T47D (cell line): ENCODE data around the gene RPS24.
"Not testable (repeated sequence)": the region's sequence is repeated elsewhere in the genome, so short reads cannot be mapped to it uniquely, and the experiment has no call there.

Experiments used
- DNase-seq, 2 experiments: peaks; one replicate each; pipeline versions ENCODE4 v3.0.0 to v3.0.0-alpha.2; 2011 to 2012; ENCODE audit warnings: low read depth in 1 of 2, low spot score in 1 of 2
- JUND ChIP-seq: IDR thresholded peaks from 2 replicates; pipeline ENCODE4 v1.6.1; 2012; ENCODE audit warnings: low read depth
- in situ Hi-C: cut with HindIII; loops from 2 replicates; pipeline ENCODE4 v1.10.0; 2016; ENCODE audit warnings: low sequenced_read_pairs, low pct_unique_long_range_greater_than_20kb

Gene RPS24

DNA sequence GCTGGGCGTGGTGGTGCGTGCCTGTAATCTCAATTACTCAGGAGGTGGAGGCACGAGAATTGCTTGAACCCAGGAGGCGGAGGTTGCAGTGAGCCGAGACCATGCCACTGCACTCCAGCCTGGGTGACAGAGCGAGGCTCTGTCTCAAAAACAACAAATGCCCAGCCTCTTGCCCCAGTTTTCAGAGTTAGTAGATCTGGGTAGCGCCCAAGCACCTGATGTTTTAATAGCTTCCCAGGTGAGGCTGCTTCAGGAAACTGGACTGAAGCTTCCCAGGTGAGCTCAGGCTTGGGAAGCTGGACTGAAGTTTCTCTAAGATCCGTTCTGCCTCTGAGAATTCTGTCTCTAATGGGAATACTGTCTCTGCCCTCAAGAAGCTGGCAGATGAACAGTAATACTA, 12.2 kb downstream of the RPS24 start:
- no peak for DNase-seq
- in situ Hi-C loops, result no loop called here
- no peak for TF ChIP-seq JUND

DNA sequence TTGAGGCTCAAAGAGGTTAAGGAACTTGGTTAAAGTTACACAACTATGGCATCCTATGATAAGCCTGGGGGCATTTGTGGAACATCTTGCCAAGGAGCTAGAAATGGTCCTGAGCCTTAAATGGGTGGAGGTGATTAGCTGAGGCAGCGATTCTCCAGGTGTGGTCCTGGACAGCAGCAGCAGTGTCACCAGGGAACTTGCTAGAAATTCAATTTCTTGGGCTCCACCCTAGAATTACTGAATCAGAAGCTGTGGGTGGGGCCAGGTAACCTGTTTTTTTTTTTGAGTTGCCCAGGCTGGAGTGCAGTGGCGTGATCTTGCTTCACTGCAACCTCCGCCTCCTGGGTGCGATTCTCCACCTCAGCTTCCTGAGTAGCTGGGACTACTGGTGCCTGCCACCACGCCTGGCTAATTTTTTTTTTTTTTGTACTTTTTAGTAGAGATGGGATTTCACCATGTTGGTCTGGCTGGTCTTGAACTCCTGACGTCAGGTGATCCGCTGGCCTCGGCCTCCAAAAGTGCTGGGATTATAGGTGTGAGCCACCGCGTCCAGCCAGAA, 13.1 kb downstream of the RPS24 start:
- in situ Hi-C loops, result no loop called here
- DNase-seq, result no peak

DNA sequence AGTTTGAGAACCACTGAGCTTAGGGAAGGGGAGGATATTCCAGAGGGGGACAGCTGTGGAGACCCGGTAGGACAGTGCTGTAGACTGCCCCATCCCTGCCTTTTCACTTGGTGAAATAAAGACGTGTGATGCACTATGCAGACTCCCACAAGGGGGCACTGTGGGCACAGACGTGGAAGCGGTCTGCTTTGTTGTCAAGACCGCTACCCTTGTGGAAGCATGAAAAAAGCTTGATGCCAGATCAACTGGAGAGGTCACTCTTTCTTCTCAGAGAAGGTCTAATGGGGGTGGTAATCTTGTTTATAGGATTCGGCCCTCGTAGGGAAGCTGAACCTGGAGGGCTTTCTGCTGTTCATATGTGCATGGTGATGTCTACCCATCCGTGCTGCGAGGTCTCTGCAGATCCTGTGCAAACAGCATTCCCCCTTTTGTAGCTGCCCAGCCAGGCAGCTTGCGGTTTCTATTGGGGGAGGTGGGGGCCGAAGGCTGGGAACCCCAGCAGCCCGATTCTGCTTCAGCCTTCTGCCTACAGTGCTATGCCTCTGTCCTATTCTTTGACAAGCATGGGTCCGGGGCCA, 13.7 kb downstream of the RPS24 start:
- TF ChIP-seq JUND, result no peak
- DNase-seq, result peak; percentile 35 to 88
- in situ Hi-C loops, result no loop called here

More for the DNA sequence above, 13.1 kb downstream of the RPS24 start:
- no peak for TF ChIP-seq JUND

DNA sequence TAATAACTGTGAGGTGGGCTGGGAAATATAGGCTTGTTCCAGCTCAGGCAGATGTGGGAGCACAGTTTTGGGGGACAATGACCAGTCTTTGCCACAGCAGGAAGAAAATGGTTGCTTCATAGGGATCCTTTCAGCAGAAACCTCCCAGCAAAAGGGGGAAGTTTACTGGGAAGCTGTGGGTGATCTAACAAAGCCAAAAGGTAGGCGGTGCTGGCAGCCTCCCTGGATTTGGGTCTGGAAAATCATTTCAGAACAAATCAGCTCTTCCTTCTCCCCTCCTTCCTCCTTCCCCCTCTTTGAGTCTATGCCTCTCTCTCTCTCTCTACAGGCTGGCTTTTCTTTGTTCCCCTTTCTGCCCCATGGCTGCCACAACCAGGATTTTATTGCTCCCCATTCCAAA, 16.2 kb downstream of the RPS24 start:
- in situ Hi-C loops, result no loop called here
- DNase-seq, result no peak
- no peak for TF ChIP-seq JUND

DNA sequence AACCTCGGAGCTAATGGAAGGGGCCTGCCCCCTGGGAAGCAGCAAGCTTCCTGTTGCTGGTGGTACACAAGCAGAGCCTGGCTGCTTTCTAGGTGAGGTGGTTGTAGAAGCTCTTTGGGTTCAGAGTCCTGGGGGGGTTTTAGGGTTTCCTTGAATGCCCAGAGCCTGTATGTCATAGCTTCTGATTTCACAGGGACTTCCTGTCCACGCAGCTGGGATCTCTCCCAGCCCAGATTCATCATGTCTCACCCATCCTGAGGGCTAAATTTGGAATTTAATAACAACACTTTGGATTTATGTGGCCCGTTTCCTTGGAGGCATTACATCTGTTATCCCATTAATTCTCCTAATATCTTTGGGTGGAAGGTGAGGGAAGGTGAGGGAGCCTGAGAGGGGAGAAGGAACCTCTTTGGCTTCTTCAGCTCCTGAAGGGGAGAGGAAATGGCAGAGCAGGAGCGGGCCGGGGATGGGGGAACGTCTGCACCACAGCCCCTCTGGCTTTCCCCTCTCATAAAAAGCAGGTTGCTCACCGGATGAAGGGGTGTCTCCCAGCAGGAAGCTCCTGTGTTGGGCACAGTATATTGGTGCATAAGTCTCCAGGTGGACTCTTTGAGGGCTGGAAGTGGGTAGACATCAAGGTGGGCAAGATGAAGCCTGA, 19.7 kb downstream of the RPS24 start:
- in situ Hi-C loops, result no loop called here
- DNase-seq, result no peak

DNA sequence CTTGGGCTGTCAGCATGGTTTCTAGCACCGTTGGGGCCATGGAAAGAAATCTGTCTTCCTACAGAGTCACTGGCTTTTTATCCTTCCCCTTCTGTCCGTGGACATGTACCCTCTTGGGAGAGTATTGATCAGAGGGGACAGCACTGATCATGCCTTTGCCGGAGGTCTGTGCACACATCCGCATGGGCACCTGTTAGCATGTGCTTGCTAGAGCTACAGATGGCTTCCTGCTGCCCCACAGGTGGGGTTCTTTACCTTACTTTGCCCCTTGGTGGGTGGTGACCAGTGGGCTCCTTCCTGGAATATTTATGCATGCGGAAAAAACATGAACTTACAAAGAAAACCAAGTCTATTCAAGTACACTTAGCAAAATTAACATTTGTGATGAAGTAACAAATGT, 24.9 kb downstream of the RPS24 start:
- no peak for TF ChIP-seq JUND
- no peak for DNase-seq
- in situ Hi-C loops, result no loop called here

More for the DNA sequence above, 19.7 kb downstream of the RPS24 start:
- no peak for TF ChIP-seq JUND

DNA sequence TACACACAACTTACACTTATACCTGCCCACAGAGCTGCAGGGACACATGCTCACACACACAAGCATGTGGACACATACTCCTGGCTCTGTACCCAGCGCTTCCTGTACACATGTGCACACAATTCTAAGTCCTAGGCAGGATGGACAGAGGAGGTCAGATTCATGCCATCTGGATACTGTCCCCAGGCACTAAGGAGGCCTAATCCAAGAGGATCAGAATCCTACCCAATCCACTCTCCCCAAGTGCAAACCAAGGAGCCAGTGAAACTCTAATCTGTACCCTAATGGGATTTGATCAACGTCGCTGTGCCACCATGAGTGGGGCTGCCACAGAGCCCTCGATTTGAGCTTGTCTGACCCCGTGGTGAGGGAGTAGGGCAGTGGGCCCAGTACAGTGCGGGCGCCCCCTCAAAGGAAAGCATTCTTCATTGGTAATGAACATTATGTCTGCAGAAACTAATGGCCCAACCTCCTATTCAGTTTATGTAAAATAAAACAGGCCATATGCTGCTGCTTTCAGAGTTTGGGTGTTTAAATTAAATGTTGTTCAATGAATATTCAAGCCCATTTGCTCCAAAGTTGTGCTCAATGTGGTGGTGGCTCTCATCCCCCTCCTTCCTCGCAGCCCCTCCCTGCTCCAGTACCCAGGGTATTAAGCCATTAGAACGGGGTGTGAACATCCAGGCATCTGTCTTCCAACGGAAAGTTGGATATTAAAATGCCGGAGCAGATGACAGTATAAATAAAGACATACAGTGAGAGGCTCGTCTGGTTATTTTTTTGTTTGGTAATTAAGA, 26.4 kb downstream of the RPS24 start:
- no peak for DNase-seq
- TF ChIP-seq JUND, result no peak
- in situ Hi-C loops, result no loop called here

DNA sequence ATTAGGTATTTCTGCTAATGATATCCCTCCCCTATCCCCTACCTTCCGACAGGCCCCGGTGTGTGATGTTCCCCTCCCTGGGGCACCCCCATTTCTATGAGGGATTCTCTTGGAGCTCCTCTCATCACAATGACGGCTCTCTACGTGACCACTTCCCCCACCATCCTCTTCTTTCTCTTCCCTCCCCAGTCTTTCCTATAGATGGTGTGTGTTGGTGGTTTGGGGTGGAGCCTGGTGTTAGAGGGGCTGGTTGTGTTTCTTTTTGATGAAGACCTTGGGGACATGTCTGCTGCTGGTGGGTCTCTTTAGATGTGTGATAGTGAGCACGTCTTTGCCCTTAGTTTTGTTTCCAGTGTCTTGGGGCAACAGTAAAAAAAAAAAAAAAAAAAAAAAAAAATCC, 28.6 kb downstream of the RPS24 start:
- in situ Hi-C loops, result no loop called here
- DNase-seq, result no peak
- TF ChIP-seq JUND, result no peak

DNA sequence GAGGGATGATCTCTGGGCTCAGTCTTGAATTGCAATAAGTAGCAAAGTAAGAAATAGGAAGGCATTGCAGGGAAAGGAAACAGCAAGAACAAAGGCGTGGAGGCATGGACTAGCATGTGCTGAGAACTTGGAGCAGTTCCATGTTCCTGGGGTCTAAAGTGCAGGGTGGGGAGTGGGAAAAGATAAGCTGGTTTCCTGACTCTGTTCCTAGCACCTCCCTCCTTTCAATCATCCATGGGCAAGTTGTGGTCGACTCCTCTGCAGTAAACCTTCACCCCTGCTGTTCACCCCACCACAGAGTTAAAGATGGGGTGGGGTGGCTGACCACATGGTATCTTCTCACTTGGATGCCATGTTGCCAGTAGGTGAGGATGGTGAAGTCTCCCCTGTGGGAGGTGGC, 29.6 kb downstream of the RPS24 start:
- in situ Hi-C loops, result no loop called here
- no peak for TF ChIP-seq JUND
- DNase-seq, result no peak

DNA sequence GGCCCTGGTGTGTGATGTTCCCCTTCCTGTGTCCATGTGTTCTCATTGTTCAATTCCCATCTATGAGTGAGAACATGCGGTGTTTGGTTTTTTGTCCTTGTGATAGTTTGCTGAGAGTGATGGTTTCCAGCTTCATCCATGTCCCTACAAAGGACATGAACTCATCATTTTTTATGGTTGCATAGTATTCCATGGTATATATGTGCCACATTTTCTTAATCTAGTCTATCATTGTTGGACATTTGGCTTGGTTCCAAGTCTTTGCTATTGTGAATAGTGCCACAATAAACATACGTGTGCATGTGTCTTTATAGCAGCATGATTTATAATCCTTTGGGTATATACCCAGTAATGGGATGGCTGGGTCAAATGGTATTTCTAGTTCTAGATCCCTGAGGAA, 31.3 kb downstream of the RPS24 start:
- DNase-seq, in situ Hi-C loops: not testable (repeated sequence)

DNA sequence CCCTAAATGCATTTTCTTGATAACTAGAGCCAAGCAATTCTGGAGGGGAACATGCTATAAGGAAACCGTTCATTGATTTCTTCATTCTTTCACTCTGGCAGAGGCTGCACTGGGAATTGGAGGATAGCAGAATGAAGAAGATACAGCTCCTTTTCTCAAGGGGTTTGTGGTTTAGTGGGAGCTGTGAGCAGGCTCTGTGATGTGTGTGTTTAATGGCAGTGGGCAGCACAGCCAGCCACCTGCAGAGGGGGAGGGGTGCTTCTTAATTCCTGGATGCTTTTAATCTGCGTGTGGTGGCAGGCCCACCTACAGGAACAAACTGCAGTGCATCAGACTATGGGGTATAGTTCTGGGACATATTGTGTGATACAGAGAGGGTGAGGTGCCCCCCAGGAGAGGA, 31.9 kb downstream of the RPS24 start:
- no peak for DNase-seq
- TF ChIP-seq JUND, result no peak
- in situ Hi-C loops, result no loop called here

DNA sequence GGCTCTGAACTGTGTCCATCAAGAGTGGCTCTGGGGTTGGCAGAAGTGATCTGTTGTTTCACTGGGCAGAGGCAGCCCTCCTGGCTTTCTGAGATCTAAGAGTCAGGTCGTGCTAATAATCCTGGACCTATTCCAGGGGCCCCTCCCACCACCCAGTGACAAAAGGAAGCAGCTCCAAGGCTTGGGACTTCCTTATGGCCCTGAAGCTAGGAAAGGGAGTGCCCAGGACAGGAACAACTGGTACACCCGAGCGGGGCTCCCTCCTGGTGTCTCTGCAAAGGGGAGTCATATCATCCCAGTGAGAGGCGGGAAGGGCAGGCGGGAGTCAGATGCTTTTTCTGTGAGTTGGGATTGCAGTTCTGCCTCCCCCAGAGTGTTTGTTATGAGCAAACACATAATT, 32.3 kb downstream of the RPS24 start:
- TF ChIP-seq JUND, result no peak
- in situ Hi-C loops, result no loop called here
- DNase-seq, result peak in 1 of 2 experiments; percentile 33
